ENCODE results near the gene TMEM135. TPM values are rescaled to one million over a fixed set of nuclear protein-coding genes. Genes with fewer than 3 reads are reported as not detected.

The TMEM135 gene
- total RNA-seq, 1 donor from 2014 or later = 46.4 TPM

DNA sequence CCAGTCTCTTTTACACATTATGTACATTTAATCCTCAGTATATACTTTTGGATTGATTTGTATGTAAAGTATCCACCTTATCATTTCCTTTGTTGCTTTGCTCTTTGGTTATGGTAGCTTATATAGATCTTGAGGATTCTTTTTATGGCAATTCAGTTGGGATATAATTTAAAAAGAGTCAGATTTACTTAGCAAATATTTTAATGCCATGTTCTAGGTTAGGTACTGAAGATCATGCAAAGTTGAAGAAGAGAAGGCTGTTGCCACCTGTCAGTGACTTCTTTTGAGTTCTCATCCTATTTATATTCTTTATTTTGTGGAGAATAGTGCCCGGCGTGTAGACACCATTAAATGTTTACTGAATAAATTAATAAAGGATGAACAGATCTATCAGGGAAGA is 279.7 kb downstream of the TMEM135 start:
- H3K79me2 ChIP-seq (ENCODE audit: low read depth) = no peaks in the 10 kb centered on the region
- H3K27ac Mint-ChIP-seq = no peak overlapping the region
- H2AFZ ChIP-seq (replicated peaks) = no peak overlapping the region
- H3K4me2 ChIP-seq = no peak overlapping the region
- no peak for DNase-seq (ENCODE audit: low spot score)
- no peaks in the 10 kb centered on the region for H3K9me3 ChIP-seq (ENCODE audit: low read depth)
- H3K9me3 Mint-ChIP-seq = no peaks in the 10 kb centered on the region
- no peak overlapping the region for H3K4me3 Mint-ChIP-seq
- no peak overlapping the region for H3K4me3 ChIP-seq
- TF ChIP-seq EZH2phosphoT487 (IDR thresholded peaks at IDR 0.05) (no peak), EZH2 (IDR thresholded peaks at IDR 0.05) (no peak)
- TF ChIP-seq, protein P1, sequence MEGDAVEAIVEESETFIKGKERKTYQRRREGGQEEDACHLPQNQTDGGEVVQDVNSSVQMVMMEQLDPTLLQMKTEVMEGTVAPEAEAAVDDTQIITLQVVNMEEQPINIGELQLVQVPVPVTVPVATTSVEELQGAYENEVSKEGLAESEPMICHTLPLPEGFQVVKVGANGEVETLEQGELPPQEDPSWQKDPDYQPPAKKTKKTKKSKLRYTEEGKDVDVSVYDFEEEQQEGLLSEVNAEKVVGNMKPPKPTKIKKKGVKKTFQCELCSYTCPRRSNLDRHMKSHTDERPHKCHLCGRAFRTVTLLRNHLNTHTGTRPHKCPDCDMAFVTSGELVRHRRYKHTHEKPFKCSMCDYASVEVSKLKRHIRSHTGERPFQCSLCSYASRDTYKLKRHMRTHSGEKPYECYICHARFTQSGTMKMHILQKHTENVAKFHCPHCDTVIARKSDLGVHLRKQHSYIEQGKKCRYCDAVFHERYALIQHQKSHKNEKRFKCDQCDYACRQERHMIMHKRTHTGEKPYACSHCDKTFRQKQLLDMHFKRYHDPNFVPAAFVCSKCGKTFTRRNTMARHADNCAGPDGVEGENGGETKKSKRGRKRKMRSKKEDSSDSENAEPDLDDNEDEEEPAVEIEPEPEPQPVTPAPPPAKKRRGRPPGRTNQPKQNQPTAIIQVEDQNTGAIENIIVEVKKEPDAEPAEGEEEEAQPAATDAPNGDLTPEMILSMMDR (IDR thresholded peaks at IDR 0.05) = no peak
- no peaks in the 10 kb centered on the region for H3K4me1 Mint-ChIP-seq
- H3K27me3 Mint-ChIP-seq (ENCODE audit: insufficient read depth, low read depth) = no peaks in the 10 kb centered on the region
- H3K4me1 ChIP-seq = no peaks in the 10 kb centered on the region
- H3F3A ChIP-seq (ENCODE audit: low read depth) = no peaks in the 10 kb centered on the region
- H3K27me3 ChIP-seq = no peaks in the 10 kb centered on the region
- no peak overlapping the region for H3K9ac ChIP-seq
- peaks cover 7% of the 10 kb centered on the region for H3K36me3 Mint-ChIP-seq
- H3K27ac ChIP-seq = no peak overlapping the region
- H4K20me1 ChIP-seq (ENCODE audit: low read depth) = no peaks in the 10 kb centered on the region
- H3K36me3 ChIP-seq = no peaks in the 10 kb centered on the region

DNA sequence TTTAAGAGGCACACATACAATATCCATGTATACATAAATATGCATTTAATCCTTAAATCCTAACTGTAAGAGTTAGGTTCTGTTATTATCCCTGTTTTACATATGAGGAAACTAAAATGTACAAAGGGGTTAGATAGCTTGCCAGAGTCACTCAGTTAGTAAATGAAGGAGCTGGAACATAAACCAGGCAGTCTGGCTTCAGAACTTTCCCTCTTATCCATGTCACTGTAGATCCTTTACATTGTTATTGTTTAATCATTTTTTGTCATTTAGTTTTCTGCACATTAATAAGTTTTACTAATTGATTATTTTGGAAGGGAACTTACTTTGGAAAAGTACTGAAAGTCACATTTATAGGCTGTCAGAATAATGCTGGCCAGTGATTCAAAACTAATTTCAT is 282.4 kb downstream of the TMEM135 start:
- no peaks in the 10 kb centered on the region for H3K27me3 Mint-ChIP-seq (ENCODE audit: insufficient read depth, low read depth)
- no peak for DNase-seq (ENCODE audit: low spot score)
- no peaks in the 10 kb centered on the region for H3K9me3 ChIP-seq (ENCODE audit: low read depth)
- no peaks in the 10 kb centered on the region for H3K27me3 ChIP-seq
- no peaks in the 10 kb centered on the region for H3K36me3 ChIP-seq
- no peak overlapping the region for H3K27ac Mint-ChIP-seq
- TF ChIP-seq EZH2 (IDR thresholded peaks at IDR 0.05) = no peak
- TF ChIP-seq, protein P1 (IDR thresholded peaks at IDR 0.05) = no peak
- TF ChIP-seq EZH2phosphoT487 (IDR thresholded peaks at IDR 0.05) = no peak
- no peaks in the 10 kb centered on the region for H3K4me1 ChIP-seq
- H3K79me2 ChIP-seq (ENCODE audit: low read depth) = no peaks in the 10 kb centered on the region
- H3K4me3 ChIP-seq = no peak overlapping the region
- no peaks in the 10 kb centered on the region for H3K9me3 Mint-ChIP-seq
- H2AFZ ChIP-seq (replicated peaks) = no peak overlapping the region
- no peaks in the 10 kb centered on the region for H3F3A ChIP-seq (ENCODE audit: low read depth)
- no peak overlapping the region for H3K9ac ChIP-seq
- H4K20me1 ChIP-seq (ENCODE audit: low read depth) = no peaks in the 10 kb centered on the region
- no peak overlapping the region for H3K27ac ChIP-seq
- no peaks in the 10 kb centered on the region for H3K4me1 Mint-ChIP-seq
- H3K36me3 Mint-ChIP-seq = peaks cover 7% of the 10 kb centered on the region
- H3K4me3 Mint-ChIP-seq = no peak overlapping the region
- no peak overlapping the region for H3K4me2 ChIP-seq

DNA sequence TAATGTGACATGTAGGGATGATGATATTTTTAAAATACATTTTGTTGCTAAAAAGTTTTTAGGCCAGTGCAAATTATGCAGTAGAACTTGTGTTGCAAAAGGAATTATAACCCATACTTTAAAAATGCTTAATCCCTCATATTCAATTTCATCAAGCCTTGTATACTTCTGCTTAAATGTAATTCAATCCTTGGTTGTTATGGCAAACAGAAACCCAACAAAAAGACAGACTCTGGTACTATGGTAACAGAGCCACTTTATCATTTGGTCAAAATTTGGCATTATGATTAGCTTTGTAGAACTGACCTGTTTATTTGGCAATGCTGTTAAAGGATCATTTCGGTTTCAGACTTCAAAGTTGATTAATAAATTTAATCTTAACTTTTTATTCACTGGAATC is 284.8 kb downstream of the TMEM135 start:
- Histone ChIP-seq H3K4me1 (no peaks in the 10 kb centered on the region), H3K27ac (no peak overlapping the region), H3K4me2 (no peak overlapping the region), H4K20me1 (ENCODE audit: low read depth) (no peaks in the 10 kb centered on the region), H3K36me3 (no peaks in the 10 kb centered on the region), H3K27me3 (no peaks in the 10 kb centered on the region), H3K4me3 (no peak overlapping the region), H3K9ac (no peak overlapping the region), H3K9me3 (ENCODE audit: low read depth) (no peaks in the 10 kb centered on the region), H3F3A (ENCODE audit: low read depth) (no peaks in the 10 kb centered on the region), H3K79me2 (ENCODE audit: low read depth) (no peaks in the 10 kb centered on the region), H2AFZ (replicated peaks) (no peak overlapping the region)
- Mint-ChIP-seq H3K4me3 (no peak overlapping the region), H3K4me1 (peaks cover 2% of the 10 kb centered on the region), H3K9me3 (no peaks in the 10 kb centered on the region), H3K27ac (no peak overlapping the region), H3K27me3 (ENCODE audit: insufficient read depth, low read depth) (no peaks in the 10 kb centered on the region), H3K36me3 (peaks cover 7% of the 10 kb centered on the region)
- no peak for DNase-seq (ENCODE audit: low spot score)
- TF ChIP-seq EZH2phosphoT487 (IDR thresholded peaks at IDR 0.05) (no peak), EZH2 (IDR thresholded peaks at IDR 0.05) (no peak)
- TF ChIP-seq, protein P1 (IDR thresholded peaks at IDR 0.05) = no peak

All from neural progenitor cell (in vitro differentiated cells).